Activated CD8-positive, alpha-beta T cell treated with anti-CD3 and anti-CD28 coated beads, Interleukin-2, amount 10 ng/mL, durations not matched to agents 7 days and 5 days (primary cell): ENCODE results near the gene FNIP2. TPM values are rescaled to one million over a fixed set of nuclear protein-coding genes. Genes with fewer than 3 reads are reported as not detected.

Source experiments
- ATAC-seq: fragments of 150-1000 bp; cut with Tn5 transposase; one replicate; pipeline ENCODE4 v1.10.0; 2021; ENCODE audit warnings: moderate library complexity
- CTCF ChIA-PET: fragments of 350-600 bp; sonication (Branson Sonifier 250); formaldehyde crosslinking; loops from one replicate; lab custom pipeline; 2021; ENCODE audit warnings: antibody characterized with exemption; lab: Charles Lee
- POLR2A ChIA-PET: fragments of 350-600 bp; sonication (Branson Sonifier 250); formaldehyde crosslinking; loops from one replicate; lab custom pipeline; 2021; ENCODE audit warnings: antibody characterized with exemption; lab: Charles Lee
- DNase-seq: peaks from one replicate; pipeline ENCODE4 v3.0.0-alpha.2; 2020
- H3K27ac Mint-ChIP-seq: one replicate; pipeline ENCODE4 v1.8.0; 2021; ENCODE audit warnings: mild to moderate bottlenecking, mixed read lengths
- H3K27me3 Mint-ChIP-seq: one replicate; pipeline ENCODE4 v1.8.0; 2021; ENCODE audit warnings: low read depth, mixed read lengths
- H3K36me3 Mint-ChIP-seq: one replicate; pipeline ENCODE4 v1.8.0; 2021; ENCODE audit warnings: low read depth, mixed read lengths
- H3K4me1 Mint-ChIP-seq: one replicate; pipeline ENCODE4 v1.8.0; 2021; ENCODE audit warnings: low read depth, mixed read lengths
- H3K4me3 Mint-ChIP-seq: one replicate; pipeline ENCODE4 v1.8.0; 2021; ENCODE audit warnings: mild to moderate bottlenecking, mixed read lengths
- H3K9me3 Mint-ChIP-seq: one replicate; pipeline ENCODE4 v1.8.0; 2022; ENCODE audit warnings: mixed read lengths; ENCODE audit not compliant: insufficient read depth
- total RNA-seq, 2 experiments: library from RNA; stranded (reverse); gene quantifications; one replicate each; pipeline ENCODE4 v1.2.3, GENCODE V29; 2021

The FNIP2 gene
- total RNA-seq: 10 to 100 TPM; 13.1 to 13.7 TPM

DNA sequence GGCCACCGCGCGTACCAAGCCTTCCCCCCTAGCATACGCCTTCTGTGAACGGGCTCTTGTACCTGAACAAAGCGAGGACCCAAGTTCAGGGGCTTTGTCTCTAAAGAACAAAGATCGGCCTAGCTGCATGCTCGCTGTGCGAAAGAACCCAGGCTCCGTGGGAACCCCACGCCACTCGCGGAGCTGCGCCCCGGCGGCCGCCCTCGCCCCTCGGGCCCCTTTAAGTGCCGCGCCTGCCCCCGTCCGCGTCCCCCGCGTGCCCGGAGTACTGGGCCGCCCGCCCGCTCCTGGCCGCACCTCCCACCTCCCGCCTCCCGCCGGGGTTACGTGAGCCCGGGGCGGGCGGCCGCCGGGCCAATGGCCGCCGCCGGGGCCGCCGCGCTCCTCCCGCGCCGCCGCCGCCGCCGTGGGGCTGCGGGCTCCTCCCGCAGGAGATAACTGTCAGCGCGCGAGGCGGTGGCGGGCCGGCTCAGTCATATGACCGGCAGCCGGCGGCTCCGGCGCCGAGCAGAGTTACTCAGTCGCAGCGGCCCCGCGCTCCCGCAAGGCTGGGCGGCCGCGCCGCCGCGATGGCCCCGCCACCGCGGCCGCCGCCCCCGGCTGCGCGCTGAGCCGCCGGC lies at the start of gene FNIP2:
Gene FNIP2 (plus strand): TSS at position 472 of the 620 bp plus-strand sequence. CDS start 187 bp downstream, outside the sequence.
- Mint-ChIP-seq H3K27ac (peak within 1 kb of the TSS; percentile 91), H3K36me3 (no peaks in the 10 kb centered on the region), H3K4me3 (peak within 1 kb of the TSS; percentile 96), H3K4me1 (peaks cover 32% of the 10 kb centered on the region), H3K9me3 (no peaks in the 10 kb centered on the region), H3K27me3 (peaks cover 4% of the 10 kb centered on the region)
- POLR2A ChIA-PET: no interaction called here
- ATAC-seq: peak; percentile 87
- CTCF ChIA-PET: interaction anchor here (0.9 to 2.3 kb wide), 6 partner anchors 10 to 83 kb away, joined by 3 to 10 read pairs (median 4); no protein-coding TSS in a partner anchor
- DNase-seq: peak; percentile 70

DNA sequence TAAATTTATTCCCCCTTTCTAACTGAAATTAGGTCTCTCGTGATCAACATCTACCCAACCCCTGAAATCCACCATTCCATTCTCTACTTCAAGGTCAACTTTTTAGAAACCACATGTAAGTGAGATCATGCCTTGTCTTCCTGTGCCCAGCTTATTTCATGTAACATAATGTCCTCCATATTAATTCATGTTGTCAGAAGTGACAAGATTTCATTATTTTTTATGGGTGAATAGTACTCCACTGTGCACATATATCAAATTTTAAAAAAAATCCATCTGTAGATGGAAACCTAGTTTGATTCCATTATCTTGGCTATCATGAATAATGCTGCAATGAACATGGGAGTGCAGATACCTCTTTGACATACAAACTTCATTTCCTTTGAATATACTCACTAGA lies 47.1 kb upstream of the FNIP2 start:
- Mint-ChIP-seq H3K27me3 (no peaks in the 10 kb centered on the region), H3K36me3 (peaks cover 49% of the 10 kb centered on the region), H3K9me3 (no peaks in the 10 kb centered on the region), H3K4me1 (peaks cover 35% of the 10 kb centered on the region), H3K4me3 (peak overlapping the region; percentile 81), H3K27ac (peak overlapping the region; percentile 8)
- DNase-seq (no peak), ATAC-seq (no peak)
- ChIA-PET POLR2A (no interaction called here), CTCF (interaction anchor here (1.2 kb wide), 1 partner anchor 11 kb away, joined by 4 read pairs; no protein-coding TSS in a partner anchor)

DNA sequence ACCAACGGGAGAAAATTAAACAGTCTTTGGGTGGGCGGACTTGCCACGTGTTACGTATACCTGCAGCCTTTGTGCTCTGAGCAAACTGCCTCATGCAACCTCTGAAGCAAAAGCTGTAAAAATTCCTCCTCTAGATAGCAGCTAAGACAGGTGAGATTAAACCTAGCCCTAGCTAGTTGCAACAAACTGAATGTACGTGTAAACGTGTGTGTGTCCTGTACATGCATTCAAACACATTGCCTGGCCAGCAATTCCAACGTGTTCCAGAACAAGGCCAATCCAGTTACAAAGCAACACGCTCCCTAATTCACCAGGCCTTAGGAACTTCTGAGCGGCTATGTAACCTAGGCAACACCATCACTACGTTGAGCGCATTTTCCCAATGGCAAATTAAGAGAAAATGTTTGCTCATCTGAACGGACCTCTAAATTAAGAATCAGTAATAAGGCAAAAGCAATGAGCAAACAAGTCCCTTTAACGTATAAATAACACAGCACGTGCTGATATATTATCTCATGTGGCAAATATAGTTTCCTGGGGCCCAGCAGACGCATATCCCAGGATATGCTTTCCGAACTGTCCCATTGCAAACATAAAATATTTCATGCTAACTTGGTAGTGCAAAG lies 46.4 kb upstream of the FNIP2 start:
- ChIA-PET POLR2A (no interaction called here), CTCF (interaction anchor here (1.2 kb wide), 1 partner anchor 12 kb away, joined by 4 read pairs; no protein-coding TSS in a partner anchor)
- Mint-ChIP-seq H3K27ac (peak overlapping the region; percentile 94), H3K4me1 (peaks cover 37% of the 10 kb centered on the region), H3K4me3 (peak overlapping the region; percentile 81), H3K9me3 (no peaks in the 10 kb centered on the region), H3K27me3 (no peaks in the 10 kb centered on the region), H3K36me3 (peaks cover 43% of the 10 kb centered on the region)
- ATAC-seq (peak; percentile 13), DNase-seq (no peak)

DNA sequence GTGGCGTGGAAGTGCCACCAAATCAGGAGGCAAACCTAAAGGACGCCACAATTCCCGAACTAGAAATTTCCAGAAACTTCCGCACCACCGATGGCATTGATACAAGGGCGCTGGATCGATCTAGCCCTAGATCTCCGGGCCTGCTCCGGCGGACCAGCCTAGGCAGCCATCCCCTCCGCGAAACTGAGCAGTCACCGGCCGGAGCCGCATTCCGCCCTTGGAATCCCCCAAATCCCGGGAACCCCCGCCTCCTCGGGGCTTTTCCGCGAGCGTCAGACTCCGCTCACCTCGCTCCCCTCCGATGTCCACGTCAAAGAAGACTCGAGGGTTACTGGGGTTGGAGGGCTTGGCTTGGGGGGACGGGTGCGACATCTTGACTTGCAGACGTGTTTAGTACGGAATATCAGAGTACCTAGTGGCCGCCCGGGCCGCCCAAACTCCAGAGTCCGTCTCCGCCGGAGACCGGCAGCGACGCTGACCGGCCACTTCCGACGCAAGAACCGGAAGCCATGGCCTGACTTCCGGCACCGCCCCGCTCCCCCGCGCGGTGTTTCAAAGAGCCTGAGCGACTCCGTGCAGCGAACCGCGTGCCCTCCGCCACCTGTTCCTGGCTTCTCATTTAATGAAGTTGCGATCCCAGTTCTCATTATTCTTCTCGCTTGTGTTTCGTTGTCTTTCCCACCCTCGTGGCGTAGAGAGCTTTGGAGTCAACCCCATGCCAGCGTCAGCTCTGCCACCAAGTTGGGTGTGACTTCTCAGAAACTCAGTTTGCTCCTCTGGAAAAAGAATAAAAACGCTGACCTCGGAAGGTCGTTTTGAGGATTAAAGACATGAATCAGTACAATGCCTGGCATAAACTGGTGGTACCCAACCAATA lies 45.7 kb upstream of the FNIP2 start, which contains the start of gene PPID:
Gene PPID (minus strand): TSS at position 480 of the 877 bp plus-strand sequence. CDS start 108 bp downstream, at position 372.
- Mint-ChIP-seq H3K4me3 (peak within 1 kb of the TSS; percentile 81), H3K27me3 (no peaks in the 10 kb centered on the region), H3K9me3 (no peaks in the 10 kb centered on the region), H3K4me1 (peaks cover 37% of the 10 kb centered on the region), H3K36me3 (peaks cover 35% of the 10 kb centered on the region), H3K27ac (peak within 1 kb of the TSS; percentile 94)
- ChIA-PET CTCF (interaction anchor here (0.9 to 1.8 kb wide), 4 partner anchors 8 to 480 kb away, joined by 3 to 5 read pairs (median 4); partner anchors contain the start of gene C4orf46), POLR2A (interaction anchor here (0.7 kb wide), 2 partner anchors 54 to 384 kb away, joined by 3 to 4 read pairs; no protein-coding TSS in a partner anchor)
- peak; percentile 94 for ATAC-seq
- DNase-seq: peak; percentile 89

DNA sequence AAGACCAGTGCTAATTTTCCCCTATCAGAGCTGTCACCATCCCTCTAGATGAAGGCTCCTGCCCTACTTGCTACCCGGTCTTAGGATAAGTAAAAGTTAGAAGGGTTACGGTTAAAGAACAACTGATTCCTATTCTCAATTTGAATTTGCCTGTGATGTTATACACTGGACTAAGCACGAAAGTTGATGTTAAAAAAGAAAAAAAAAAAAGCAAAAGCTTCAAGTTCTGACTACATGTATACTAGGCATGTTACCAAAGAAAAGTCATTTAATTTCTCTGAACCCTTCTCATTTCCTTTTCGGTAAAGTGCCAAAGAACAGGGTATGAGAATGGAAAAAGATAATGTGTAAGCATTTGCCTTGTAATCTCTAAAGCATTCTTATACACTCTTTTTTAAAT lies 44.2 kb upstream of the FNIP2 start:
- Mint-ChIP-seq H3K4me3 (peak overlapping the region; percentile 81), H3K36me3 (peaks cover 21% of the 10 kb centered on the region), H3K9me3 (no peaks in the 10 kb centered on the region), H3K4me1 (peaks cover 40% of the 10 kb centered on the region), H3K27ac (peak overlapping the region; percentile 53), H3K27me3 (peaks cover 5% of the 10 kb centered on the region)
- POLR2A ChIA-PET: no interaction called here
- CTCF ChIA-PET: interaction anchor here (1.3 to 1.8 kb wide), 3 partner anchors 53 to 478 kb away, joined by 3 to 5 read pairs (median 4); partner anchors contain the start of gene C4orf46
- no peak for ATAC-seq
- no peak for DNase-seq

DNA sequence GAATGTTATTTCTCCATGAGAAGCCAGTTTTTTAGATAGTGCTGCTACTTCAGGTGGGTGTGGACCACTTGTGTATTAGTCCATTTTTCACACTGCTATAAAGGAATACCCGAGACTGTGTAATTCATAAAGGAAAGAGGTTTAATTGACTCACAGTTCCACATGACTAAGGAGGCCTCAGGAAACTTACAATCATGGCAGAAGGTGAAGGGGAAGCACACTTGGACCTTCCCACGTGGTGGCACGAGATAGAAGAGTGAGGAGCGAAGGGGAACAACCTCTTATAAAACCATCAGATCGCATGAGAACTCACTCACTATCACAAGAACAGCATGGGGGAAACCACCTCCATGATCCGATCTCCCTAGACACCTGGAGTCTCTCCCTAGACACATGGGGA lies 42.2 kb upstream of the FNIP2 start:
- ChIA-PET POLR2A (no interaction called here), CTCF (interaction anchor here (1.6 to 2.2 kb wide), 3 partner anchors 125 to 477 kb away, joined by 5 to 10 read pairs (median 9); no protein-coding TSS in a partner anchor)
- DNase-seq (no peak), ATAC-seq (no peak)
- no peak overlapping the region for H3K27ac Mint-ChIP-seq
- H3K36me3 Mint-ChIP-seq: peaks cover 5% of the 10 kb centered on the region
- no peak overlapping the region for H3K4me3 Mint-ChIP-seq
- H3K9me3 Mint-ChIP-seq: no peaks in the 10 kb centered on the region
- H3K4me1 Mint-ChIP-seq: peaks cover 34% of the 10 kb centered on the region
- H3K27me3 Mint-ChIP-seq: peaks cover 13% of the 10 kb centered on the region

DNA sequence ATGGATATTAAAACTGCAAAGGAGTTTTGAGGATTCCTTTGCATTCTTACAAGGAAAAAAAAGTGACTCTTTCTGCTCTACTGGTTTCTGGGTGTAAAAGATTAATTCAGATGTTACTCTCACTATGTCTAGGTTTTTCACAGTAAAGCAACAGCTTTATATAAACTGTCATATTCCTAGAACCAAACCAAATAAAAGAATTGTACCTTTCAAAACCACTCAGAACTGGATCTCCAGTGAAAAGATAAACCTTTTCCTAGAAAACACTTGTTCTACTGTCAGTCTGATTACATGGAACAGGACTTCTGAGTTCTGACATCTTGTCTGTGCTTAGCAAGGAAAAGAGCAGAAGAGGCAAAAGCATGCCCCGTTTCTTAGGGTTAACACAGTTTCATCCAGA lies 40.6 kb upstream of the FNIP2 start:
- ChIA-PET CTCF (interaction anchor here (0.8 to 2.2 kb wide), 4 partner anchors 41 to 475 kb away, joined by 4 to 10 read pairs (median 7); partner anchors contain the start of gene FNIP2), POLR2A (interaction anchor here (0.7 kb wide), 1 partner anchor 10 kb away, joined by 3 read pairs; no protein-coding TSS in a partner anchor)
- H3K4me1 Mint-ChIP-seq: peaks cover 27% of the 10 kb centered on the region
- ATAC-seq (no peak), DNase-seq (no peak)
- no peaks in the 10 kb centered on the region for H3K9me3 Mint-ChIP-seq
- H3K36me3 Mint-ChIP-seq: no peaks in the 10 kb centered on the region
- no peak overlapping the region for H3K4me3 Mint-ChIP-seq
- peaks cover 21% of the 10 kb centered on the region for H3K27me3 Mint-ChIP-seq
- H3K27ac Mint-ChIP-seq: no peak overlapping the region

DNA sequence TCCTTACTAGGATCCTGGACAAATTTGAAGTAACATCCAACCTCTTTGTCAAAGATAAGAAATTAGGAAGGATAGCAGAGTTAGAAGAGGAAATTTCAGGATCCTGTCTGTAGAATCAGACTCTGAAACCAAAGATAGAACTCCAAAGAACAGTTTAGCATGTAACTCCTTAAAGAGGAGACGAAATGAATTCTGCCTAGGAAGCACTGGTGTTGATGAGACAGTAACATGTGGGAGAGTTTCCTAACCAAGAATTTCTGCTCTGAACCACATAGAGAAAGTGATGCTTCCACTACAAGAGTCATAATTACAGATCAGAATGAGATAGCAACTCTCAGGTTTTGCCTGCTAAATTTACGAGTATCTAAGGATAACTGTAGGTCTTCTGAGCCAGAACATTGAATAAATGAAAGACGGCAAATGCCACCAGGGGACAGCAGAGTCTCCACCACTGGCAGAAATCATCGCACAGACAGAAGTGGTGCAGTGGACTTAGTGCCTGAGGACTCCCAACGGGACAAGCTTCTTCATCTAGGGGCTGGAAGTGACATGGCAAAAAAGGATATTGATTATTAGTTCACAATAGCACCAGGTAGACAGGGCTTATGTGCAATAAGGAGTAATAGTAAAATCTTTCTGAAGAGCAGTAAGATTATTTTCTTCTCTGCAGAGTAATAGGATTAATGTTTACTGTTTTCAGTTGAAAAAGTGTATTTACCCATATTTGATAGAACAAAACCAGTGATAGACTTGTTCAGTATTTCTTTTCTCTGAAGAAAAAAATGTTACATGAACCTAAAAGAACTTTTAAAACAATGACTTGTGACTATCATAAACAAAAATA lies 38.9 kb upstream of the FNIP2 start:
- DNase-seq: peak; percentile 63
- ChIA-PET POLR2A (no interaction called here), CTCF (interaction anchor here (1.2 to 2.1 kb wide), 2 partner anchors 121 to 449 kb away, joined by 5 to 23 read pairs; no protein-coding TSS in a partner anchor)
- Mint-ChIP-seq H3K27ac (no peak overlapping the region), H3K9me3 (no peaks in the 10 kb centered on the region), H3K4me1 (peaks cover 15% of the 10 kb centered on the region), H3K4me3 (no peak overlapping the region), H3K27me3 (peaks cover 21% of the 10 kb centered on the region), H3K36me3 (no peaks in the 10 kb centered on the region)
- ATAC-seq: peak; percentile 83

DNA sequence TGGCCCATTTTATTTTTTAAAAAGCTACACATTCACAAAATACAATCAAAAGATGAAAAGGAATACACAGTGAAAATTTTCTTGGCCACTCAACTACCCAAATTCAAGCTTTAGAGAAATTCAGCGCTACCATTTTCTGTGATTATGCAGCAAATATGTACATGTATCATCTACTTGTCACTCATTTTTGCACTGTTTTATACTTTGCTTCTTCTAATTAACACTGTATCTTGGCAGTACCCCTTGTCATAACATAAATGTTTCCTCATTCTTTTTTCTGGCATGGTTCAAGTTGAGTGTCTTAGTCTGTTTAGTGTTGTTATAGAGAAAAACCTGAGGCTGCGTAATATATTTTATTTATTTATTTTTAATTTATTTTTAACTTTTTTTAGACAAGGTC lies 30.0 kb upstream of the FNIP2 start:
- Mint-ChIP-seq H3K27ac (no peak overlapping the region), H3K9me3 (no peaks in the 10 kb centered on the region), H3K27me3 (peaks cover 5% of the 10 kb centered on the region), H3K36me3 (no peaks in the 10 kb centered on the region), H3K4me3 (no peak overlapping the region), H3K4me1 (no peaks in the 10 kb centered on the region)
- ChIA-PET POLR2A (no interaction called here), CTCF (no interaction called here)
- ATAC-seq (no peak), DNase-seq (no peak)

DNA sequence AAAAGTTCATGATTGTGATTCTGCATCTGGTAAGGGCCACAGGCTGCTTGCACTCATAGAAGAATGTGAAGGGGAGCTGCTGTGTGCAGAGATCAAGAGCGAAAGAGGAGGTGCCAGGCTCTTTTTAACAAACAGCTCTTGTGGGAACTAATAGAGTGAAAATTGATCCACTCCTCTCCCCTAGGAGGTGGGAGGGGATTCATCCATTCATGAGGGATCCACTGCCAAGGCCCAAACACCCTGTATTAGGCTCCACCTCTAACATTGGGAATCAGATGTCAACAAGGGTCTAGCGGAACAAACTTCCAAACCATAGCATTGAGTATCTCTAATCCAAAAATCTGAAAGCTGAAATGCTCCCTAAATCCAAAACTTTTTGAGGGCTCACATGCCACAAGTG lies 29.2 kb upstream of the FNIP2 start:
- no peaks in the 10 kb centered on the region for H3K4me1 Mint-ChIP-seq
- no peaks in the 10 kb centered on the region for H3K9me3 Mint-ChIP-seq
- DNase-seq (no peak), ATAC-seq (no peak)
- peaks cover 5% of the 10 kb centered on the region for H3K27me3 Mint-ChIP-seq
- H3K36me3 Mint-ChIP-seq: no peaks in the 10 kb centered on the region
- no peak overlapping the region for H3K27ac Mint-ChIP-seq
- no peak overlapping the region for H3K4me3 Mint-ChIP-seq
- CTCF ChIA-PET: no interaction called here
- POLR2A ChIA-PET: interaction anchor here (0.6 kb wide), 1 partner anchor 72 kb away, joined by 4 read pairs; no protein-coding TSS in a partner anchor
